CD4-positive, alpha-beta T cell treated with Interferon alpha-2 for 1 hour (primary cell): ENCODE data around the gene RAB3D.
"Not testable (repeated sequence)": the region's sequence is repeated elsewhere in the genome, so short reads cannot be mapped to it uniquely, and the experiment has no call there.

Experiments used
- DNase-seq, 2 donors: peaks; one replicate each; pipeline ENCODE4 v3.0.0-alpha.2; 2020 to 2022

RAB3D gene

DNA sequence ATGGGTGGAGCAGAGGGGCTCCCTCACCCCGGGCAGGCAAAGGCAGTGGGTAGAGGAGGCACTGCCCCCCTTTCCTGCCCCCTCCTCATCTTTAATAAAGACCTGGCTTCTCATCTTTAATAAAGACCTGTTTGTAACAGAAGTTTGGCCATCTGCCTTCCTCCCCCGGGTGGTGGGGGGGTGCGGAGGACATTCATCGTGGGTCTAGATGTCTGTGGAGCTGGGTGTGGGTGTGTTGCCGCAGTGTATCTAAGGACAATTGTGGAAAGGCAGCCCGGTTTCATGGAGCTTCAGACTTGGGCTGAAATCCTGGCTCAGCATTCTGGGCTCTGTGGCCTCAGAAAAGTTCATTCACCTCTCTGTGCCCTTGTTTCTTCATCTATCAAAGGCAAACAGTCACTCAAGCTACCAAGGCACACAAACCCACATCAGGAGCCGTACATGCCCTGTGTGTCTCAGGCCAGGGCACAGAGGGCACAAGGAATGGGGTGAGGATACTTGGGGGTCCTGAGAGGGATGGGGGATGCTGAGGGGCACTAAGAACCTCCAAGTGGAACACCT lies 26.2 kb upstream of the RAB3D start:
- no peak for DNase-seq

GRCh38 chr19:11364935-11365334 lies 25.5 kb upstream of the RAB3D start:
- DNase-seq, result no peak

- no peak for DNase-seq
These were observed 24.9 kb upstream of the RAB3D start for GRCh38 chr19:11364296-11364904.

GRCh38 chr19:11363881-11364280 lies 24.4 kb upstream of the RAB3D start:
- no peak for DNase-seq

GRCh38 chr19:11361771-11362731 lies 22.6 kb upstream of the RAB3D start:
- DNase-seq, result no peak

- no peak for DNase-seq
These were observed 21.7 kb upstream of the RAB3D start for GRCh38 chr19:11361037-11361770.

DNA sequence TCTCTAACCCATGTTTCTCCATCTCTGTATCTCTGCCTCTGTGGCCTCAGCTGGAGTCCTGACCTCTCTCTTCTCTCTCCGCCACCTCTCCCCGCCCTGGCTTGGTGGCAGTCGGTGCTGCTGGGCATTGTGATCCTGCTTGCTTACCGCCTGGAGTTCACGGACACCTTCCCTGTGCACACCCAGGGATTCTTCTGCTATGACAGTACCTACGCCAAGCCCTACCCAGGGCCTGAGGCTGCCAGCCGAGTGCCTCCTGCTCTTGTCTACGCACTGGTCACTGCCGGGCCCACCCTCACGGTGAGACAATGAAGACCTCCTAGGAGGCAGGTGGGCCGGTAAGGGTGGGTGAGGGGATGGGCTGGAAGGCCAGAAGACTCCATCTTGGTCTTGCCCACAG lies 20.0 kb upstream of the RAB3D start:
- DNase-seq, result no peak

DNA sequence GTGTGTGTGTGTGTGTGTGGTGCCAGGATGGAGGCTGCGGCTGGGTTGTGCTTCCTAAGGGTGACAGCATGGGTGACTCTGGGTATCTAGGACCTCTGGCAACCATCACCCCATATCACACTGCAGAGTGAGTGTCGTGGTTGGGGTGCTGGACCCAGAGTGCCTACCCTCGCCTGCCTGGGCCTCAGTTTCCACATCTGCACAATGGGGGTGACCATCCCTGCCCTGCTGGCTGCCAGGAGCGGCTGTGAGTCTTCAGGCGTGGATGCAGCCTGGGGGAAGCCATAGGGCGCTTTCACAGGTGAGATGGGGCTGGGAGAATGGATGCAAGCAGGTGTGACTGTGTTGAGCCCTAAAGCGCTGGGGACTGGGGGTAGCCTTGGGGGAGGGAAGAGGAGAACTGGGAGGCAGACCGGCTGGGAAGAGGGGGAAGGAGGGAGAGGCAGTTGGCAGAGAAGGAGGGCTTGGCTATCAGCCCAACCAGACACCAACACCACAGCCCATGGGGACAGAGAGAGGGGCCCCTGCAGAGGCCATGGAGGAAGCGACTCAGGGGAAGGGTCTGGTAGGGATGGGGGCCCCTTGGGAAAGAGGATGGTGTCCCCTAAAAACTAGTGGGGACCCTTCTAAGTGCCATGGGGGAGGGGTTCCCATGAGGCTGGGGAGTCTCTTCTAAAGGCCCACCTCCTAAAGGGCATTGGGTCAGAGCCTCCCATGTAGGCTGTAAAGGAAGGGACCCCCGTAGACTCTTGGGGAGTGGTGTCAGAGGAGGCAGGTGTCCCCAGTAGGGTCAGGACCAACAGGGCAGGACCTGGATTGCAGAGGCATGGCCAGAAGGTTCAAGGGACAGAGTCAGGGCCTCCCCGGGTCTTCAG lies 17.5 kb upstream of the RAB3D start:
- no peak for DNase-seq

GRCh38 chr19:11356074-11356397 lies 16.6 kb upstream of the RAB3D start:
- no peak for DNase-seq

DNA sequence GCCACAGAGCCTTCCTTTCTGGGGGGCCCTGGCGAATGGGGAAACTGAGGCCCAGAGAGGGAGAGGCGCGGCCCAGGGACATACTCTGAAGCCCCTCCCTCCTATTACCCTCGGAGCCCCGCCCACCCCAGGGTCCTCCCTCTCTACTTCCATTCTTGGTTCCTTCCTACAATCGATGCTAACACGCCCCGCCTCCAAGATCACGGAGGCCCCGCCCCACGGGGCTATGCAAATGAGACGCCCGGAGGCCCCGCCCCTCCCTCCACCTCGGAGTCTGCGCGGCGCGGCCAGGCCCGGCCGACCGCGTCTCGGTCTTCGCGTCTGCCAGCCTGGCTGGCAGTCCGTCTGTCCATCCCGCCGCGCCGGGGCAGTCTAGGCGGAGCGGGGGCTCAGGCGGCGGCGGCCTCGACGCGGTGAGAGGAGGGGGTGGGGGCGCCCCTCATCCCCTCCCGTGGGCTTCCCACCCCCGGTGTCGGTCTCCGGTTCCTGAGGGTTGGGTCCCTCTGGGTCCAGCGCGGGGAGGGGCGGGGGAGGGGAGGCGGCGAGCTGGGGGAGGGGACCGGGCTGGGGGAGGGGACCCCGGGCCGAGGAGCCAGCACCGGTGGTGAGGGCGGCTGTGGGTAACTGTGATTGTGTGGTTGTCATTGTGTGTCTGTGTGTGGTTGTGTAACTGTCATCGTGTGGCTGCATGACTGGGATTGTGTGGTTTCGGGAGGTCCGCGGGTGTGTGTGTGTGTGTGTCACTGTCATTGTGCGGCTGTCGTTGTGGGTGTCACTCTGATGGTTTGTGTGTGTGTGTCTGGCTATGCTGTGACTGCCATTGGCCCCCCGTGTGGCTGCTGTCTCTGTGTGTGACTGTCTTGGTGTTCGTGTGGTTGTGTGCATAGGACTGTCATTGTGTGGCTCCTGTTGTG lies 16.0 kb upstream of the RAB3D start, which contains the start of gene PLPPR2:
Gene PLPPR2, plus strand, starts transcription at position 273 of the 914 bp plus-strand sequence. CDS start 2,242 bp downstream, outside the sequence.
- DNase-seq, result peak; percentile 90 to 91

- DNase-seq, result not testable (repeated sequence)
These were observed 14.6 kb upstream of the RAB3D start for GRCh38 chr19:11354102-11354501.

DNA sequence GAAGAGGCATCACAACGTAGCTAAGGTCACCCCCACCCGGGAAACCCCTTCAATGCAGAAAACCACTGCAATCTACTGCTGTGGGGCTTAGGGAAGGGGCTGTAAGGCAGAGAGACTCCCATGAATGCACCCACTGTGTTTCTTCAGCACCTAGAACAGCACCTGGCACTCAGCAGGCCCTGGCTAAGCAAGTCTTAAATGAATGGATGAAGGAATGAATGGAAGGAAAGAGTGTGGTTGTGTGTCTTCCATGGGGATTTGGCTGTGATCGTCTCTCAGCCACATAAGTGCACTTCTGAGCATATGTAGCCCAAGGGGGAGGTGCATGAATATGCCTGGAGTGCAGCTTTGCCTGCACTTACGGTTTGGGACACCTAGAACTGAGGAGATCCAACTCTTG lies 9.7 kb upstream of the RAB3D start:
- DNase-seq, result no peak

DNA sequence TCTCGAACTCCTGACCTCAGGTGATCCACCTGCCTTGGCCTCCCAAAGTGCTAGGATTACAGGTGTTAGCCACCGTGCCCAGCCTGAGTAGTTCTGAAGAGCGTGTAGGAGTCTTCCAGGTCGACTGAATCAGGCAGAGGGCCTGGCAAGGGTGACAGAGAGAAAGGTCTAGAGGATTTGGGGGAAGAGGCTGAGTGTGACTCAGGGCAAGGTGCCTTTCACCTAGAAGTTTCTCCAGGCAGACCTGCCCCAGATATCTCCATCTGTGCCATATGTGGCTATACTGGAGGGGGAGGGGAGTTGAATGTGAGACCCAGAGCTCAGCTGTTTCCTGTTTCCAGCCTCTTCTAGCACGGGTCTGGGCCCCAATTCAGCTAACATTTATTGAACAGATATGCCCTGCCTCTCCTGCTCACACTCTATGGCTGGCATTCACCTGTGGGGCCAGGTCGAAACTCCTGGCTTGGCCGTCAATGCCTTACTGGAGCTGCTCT lies 8.1 kb upstream of the RAB3D start:
- DNase-seq, result no peak

DNA sequence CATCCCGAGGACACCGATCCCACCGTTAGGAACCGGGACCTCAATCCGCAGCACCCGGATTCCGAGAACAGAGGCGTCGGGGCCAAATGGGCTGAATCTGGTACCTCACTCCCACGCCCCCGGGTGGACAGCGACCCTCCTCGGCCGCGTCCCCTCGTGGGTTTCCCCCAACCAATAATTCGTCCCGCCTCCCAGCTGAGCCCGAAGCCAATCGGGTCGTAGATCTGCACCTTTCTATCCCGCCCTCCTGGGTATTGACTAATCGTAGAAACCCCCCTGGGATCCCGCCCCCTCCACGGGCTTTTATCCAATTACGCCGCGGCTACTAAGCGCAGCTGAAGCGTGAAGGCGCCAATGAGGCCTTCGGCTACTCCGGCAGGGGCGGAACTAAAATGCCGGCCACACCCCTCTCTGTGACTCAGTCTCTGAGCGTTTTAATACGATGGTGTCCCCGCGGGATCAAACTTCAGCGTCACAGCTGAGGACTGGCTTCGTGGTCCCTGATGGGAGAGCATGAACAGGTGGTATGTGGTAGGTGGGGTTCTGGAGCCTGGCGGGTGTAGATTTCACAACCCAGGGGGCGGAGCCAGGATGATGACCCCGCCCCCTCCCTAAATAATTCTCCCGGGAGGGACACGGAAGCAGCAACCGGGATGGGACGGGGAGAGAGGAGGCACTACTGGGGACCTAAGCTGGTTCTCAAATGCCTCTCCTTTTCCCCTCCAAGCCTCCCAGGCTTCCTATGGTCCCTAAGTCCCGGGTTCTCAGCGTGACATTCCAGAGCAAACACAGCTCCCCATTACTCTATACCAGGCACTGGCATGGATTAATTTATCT lies 6.9 kb upstream of the RAB3D start, which contains the start of the genes CCDC159 and TMEM205:
Gene CCDC159, plus strand, starts transcription at position 416 of the 837 bp plus-strand sequence. Its CDS starts 88 bp downstream, at position 504.
Gene TMEM205, minus strand, starts transcription at position 165 of the 837 bp plus-strand sequence. CDS start 649 bp downstream, outside the sequence.
- DNase-seq, result peak; percentile 99

DNA sequence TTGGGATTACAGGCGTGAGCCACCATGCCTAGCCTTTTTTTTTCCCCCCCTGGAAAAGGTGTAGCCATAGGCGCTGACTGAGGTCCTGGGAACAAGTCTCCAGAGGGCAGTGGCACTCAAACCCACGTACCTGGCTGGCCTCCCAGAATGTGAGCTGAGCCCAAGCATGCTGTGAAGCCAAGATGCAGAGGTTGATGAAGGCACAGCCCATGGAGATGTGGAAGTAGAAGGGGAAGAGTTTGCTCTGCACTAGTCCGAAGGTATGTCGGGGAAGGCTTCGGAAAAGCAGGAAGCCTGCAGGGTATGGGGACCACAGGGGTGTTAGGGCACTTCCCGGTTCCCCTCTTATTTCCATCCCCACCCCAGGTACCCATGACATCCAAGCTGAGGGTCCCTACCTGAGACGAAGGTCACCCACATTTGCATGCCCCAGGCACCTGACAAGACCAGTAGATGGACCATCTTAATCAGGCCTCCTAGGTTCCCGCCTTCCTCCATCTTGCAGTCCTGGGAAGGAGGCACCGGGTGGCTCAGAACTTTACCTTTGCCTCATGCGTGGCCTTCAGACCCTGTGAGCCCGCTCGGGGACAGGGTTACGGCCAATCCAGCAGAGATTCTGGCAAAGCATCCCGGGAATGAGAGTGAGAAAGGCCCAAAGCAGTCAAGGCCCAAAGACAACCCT lies 5.8 kb upstream of the RAB3D start:
- no peak for DNase-seq

GRCh38 chr19:11342429-11342828 lies 3.0 kb upstream of the RAB3D start:
- DNase-seq, result no peak

DNA sequence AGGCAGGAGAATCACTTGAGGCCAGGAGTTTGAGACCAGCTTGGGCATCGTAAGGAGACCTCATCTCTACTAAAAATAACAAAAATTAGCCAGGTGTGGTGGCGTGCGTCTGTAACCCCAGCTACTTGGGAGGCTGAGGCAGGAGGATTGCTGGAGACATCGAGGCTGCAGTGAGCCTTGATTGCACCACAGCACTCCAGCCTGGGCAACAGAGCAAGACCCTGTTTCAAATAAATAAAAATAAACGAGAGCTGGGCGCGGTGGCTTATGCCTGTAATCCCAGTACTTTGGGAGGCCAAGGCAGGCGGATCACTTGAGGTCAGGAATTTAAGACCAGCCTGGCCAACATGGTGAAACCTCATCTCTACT lies 626 bp upstream of the RAB3D start:
- DNase-seq, result not testable (repeated sequence)

DNA sequence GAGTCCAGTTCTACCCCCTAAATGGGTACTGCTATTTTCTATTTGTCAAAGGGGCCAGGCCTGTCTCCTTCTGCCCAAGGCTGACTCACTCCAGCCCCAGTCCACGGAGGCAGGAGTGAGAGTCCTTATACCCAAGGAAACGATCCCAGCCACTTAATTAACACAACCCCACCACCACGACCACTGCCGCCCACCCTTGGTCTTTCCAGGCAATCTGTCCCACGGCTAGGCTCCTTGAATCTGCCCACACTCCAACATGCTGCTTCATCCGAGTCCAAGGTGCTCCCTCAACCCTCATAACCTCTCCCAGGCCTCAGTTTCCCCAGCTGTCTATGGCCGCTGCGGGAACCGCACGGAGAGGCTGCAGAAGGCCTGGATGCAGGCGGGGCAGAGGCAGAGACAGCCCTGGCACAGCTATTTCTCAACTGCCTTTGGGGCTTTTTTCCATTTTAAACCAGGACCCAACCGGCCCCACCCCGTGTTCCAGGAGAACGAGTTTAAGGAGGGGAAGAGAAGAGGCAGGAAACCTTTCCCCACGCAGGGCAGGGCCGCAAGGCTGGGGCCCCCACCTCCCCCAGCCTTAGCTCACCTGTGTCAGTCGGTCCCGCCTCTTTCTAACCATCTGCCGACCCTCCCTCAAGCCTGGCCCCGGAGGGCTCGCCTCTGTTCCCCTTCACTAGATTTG lies 746 bp downstream of the RAB3D start:
- DNase-seq, result no peak
